ENCODE data around the gene LARP4.
"Not testable (repeated sequence)": the region's sequence is repeated elsewhere in the genome, so short reads cannot be mapped to it uniquely, and the experiment has no call there.

Gene LARP4

DNA sequence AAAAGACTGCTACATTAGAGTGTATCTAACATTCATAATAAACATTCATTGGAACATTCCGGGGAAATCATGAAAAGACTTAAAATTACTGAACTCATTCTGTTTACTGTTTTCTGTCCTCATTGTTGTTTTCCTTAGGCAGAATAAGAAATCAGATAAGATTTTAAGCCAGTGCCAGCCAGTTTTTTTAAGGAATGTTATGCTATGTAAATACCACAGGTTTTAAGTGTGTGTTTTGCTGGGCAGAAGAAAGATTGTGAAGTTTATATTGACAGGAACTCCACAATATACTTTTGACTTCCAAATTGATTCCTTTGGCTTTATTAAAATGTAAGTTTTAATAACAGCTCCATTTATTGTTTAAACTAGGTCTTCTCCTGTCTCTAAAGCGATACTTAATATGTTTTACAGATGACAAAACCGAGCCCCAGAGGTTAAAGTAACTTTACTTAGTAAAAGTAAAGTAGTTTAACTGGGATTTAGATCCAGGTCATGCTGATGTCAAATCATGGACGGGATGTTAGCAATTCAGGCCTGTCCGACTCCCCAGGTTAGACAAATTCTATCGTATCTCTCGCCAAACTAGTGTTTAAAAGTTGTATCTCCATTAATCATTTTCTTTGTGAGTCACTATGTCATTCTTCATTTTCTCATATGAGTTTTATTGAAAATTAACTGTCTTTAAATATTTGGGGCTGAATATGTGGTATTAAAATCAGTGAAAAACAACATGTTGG is 1.7 kb downstream of the LARP4 start:
- no peak for DNase-seq

GRCh38 chr12:50403001-50403440 is 2.3 kb downstream of the LARP4 start:
- no peak for DNase-seq

- no peak for DNase-seq
These were observed 3.6 kb downstream of the LARP4 start for GRCh38 chr12:50404307-50404706.

DNA sequence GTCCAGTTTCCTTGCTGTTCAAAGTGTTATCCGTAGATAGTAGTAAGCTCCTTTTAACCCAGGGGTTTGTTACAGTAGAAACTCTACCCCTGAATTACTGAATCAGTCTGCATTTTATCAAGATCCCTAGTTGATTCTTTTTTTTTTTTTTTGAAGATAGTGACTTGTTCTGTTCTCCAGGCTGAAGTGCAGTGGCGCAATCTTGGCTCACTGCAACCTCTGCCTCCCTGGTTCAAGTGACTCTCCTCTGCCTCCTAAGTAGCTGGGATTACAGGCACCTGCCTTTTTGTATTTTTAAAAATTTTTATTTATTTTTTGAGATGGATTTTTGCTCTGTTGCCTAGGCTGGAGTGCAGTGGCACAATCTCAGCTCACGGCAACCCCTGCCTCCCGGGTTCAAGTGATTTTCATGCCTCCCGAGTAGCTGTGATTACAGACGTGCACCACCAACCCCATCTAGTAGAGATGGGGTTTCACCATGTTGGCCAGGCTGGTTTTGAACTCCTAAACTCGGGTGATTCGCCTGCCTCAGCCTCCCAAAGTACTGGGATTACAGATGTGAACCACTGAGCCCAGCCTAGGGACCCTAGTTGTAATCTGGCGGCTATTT is 10.5 kb downstream of the LARP4 start:
- DNase-seq, result no peak

- no peak for DNase-seq
These were observed 15.3 kb downstream of the LARP4 start for GRCh38 chr12:50415899-50416479.

DNA sequence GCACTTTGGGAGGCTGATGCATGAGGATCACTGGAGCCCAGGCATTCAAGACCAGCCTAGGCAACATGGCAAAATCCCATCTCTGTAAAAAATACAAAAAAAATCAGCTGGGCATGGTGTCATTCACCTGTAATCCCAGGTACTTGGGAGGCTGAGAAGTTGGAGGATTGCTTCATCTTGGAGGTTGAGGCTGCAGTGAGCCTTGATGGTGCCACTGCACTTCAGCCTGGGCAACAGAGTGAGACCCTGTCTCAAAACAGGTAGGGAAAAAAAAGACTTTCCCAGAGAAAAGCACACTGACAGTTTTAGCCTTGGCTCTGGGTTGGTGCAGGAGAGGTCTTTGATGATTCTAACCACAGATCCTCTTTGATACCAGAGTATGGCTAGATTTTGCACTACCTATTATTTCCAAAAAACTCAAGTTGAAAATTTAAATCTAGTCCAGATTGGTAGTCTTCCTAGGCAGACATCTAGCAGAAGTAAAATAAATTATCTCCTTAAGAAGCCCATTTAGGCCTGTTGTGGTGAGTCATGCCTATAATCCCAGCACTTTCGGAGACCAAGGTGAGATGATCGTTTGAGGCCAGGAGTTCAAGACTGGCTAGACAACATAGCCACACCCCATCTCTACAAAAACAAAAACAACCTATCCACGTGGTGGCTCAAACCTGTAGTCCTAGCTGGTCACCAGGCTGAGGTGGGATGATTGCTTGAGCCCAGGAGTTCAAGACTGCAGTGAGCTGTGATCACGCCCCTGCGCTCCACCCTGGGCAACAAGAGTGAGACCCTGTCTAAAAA is 18.6 kb downstream of the LARP4 start:
- no peak for DNase-seq

- DNase-seq, result not testable (repeated sequence)
These were observed 22.2 kb downstream of the LARP4 start for GRCh38 chr12:50422855-50423254.

- not testable (repeated sequence) for DNase-seq
These were observed 22.7 kb downstream of the LARP4 start for GRCh38 chr12:50423342-50423741.

- no peak for DNase-seq
These were observed 25.0 kb downstream of the LARP4 start for GRCh38 chr12:50425589-50426258.

GRCh38 chr12:50431656-50432055 is 31.0 kb downstream of the LARP4 start:
- not testable (repeated sequence) for DNase-seq

DNA sequence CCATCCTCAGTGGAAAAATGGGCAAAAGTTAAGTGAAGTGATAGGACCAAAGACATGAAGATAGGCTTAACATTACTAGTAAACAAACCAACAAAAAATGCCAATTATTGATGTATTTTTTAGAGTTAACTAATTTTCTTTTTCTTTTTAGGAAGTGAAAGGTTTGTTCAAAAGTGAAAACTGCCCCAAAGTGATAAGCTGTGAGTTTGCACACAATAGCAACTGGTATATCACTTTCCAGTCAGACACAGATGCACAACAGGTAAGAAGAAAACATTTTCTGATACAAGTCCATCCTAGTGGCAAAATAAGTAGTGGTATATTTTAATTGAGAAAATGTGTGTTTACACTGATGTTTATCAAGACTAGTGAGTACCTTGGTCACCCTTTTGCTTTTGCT is 39.6 kb downstream of the LARP4 start:
- no peak for DNase-seq

- DNase-seq, result no peak
These were observed 41.1 kb downstream of the LARP4 start for GRCh38 chr12:50441763-50442162.

- no peak for DNase-seq
These were observed 41.7 kb downstream of the LARP4 start for GRCh38 chr12:50442178-50442908.

DNA sequence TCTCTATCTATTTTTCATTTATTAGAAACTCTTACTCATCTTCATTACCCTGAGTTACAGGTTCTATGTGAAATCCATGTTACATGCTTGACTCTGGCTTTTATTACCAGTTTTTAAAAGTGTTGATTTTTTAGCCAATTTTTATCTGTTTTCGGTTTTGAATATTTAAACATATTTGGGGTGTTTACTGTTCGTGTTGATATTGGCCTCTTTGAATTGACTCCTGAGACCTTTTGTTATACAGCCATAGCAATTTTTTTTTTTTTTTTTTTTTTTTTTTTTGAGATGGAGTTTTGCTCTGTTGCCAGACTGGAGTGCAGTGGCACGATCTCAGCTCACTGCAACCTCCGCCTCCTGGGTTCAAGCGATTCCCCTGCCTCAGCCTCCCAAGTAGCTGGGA is 49.0 kb downstream of the LARP4 start:
- not testable (repeated sequence) for DNase-seq

DNA sequence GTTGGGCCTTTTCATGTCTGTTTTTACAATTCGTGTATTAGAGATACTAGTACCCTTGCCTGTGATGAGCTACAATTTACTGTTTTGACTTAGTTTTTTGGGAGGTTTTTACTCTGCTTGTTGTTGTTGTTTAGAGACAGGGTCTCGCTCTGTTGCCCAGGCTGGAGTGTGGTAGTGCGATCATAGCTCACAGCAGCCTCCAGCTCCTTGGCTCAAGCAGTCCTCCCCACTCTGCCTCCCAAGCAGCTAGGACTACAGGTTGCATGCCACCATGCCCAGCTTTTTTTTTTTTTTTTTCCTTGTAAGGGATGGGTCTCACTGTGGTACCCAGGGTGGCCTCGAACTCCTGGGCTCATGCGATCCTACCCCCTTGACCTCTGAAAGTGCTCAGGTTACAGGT is 52.1 kb downstream of the LARP4 start:
- DNase-seq, result no peak

- DNase-seq, result no peak
These were observed 53.2 kb downstream of the LARP4 start for GRCh38 chr12:50453872-50454271.

DNA sequence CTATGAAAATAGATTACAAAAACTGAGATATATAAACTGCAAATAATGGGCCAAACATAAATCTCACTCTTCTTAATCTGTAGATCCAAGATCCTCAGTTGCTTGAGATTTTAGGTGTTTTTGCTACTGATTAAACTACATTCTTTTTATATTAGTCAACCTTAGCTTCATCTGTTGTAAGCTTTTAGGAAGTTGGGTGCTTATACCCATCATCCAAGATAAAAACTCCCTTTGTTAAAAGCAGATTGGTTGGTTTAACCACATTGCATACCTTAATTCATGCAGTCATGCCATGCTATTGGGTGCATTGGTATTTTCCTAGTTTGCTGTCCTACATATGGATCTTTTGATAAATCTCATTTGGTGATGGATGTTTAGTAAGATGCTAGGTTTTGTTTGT is 57.9 kb downstream of the LARP4 start:
- DNase-seq, result no peak

DNA sequence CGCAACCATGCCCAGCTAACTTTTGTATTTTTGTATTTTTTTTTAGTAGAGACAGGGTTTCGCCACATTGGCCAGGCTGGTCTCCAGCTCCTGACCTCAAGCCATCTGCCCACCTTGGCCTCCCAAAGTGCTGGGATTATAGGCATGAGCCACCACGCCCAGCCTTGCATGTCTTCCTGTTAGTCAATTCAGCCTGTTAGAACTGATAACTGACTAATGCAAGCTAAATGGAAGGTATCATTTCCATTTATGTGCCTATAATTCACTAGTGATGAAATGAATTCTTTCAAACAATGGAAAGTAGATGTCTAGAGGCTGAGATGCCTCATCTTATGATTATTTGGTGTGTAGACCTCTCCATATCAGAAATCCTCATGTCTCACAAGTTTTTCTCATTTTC is 66.8 kb downstream of the LARP4 start:
- no peak for DNase-seq

GRCh38 chr12:50477241-50477832 is 76.7 kb downstream of the LARP4 start:
- no peak for DNase-seq

GRCh38 chr12:50482571-50482970 is 81.9 kb downstream of the LARP4 start:
- DNase-seq, result no peak

- no peak for DNase-seq
These were observed 82.8 kb downstream of the LARP4 start for GRCh38 chr12:50483488-50483887.

DNA sequence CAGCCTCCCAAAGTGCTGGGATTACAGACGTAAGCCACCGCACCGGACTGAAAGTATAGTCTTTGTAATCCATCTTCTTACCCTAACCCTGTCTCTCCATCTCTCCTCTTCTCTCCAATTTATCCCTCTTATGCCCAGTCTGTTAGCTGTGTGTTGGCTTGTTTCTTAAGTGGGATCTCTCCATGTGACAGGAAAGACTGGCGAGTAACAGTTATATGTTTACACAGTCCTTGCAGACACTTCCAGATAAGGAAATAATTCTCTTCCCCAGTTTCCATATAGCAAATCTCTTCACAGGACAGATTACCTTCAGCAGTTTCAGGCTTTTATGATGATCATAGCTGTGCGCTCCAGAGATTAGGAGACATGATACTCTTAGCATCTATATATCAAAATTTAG is 88.1 kb downstream of the LARP4 start:
- no peak for DNase-seq

Measured in CD4-positive, alpha-beta T cell treated with Interleukin-6 for 4 hours (primary cell).